GM08714 (cell line): ENCODE data around the gene CDC42BPA.
"Not testable (repeated sequence)": the region's sequence is repeated elsewhere in the genome, so short reads cannot be mapped to it uniquely, and the experiment has no call there.

Experiments used
- H3K4me3 ChIP-seq: fragments of 200-500 bp; sonication (Bioruptor generic); 2 replicates; pipeline ENCODE4 v1.5.1; 2014; ENCODE audit warnings: mild to moderate bottlenecking, low read length, inconsistent platforms
- ZNF274 ChIP-seq: IDR thresholded peaks from 2 replicates; pipeline ENCODE4 v1.6.1; 2012; ENCODE audit warnings: mild to moderate bottlenecking, low read depth, low read length

CDC42BPA gene

DNA sequence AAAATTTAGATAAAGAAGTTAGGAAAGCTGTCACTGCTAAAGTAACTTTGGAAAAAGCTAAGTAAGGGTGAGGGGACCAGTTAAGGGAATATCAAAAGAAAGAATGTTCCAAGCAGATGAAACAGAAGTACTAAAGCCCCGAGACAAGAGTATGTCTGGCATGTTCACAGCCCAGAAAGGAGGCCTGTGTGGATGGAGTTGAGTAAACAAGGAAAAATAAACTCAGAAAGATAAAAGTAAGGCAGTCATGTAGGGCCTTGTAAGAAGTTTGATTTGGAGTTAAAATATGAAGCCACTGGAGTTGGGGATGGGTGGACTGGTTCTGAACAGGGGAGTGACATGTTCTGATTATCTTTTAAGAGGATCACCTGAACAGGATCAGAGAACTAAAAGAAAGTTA, 177.9 kb downstream of the CDC42BPA start:
- no peak for TF ChIP-seq ZNF274
- no peak overlapping the region for H3K4me3 ChIP-seq

DNA sequence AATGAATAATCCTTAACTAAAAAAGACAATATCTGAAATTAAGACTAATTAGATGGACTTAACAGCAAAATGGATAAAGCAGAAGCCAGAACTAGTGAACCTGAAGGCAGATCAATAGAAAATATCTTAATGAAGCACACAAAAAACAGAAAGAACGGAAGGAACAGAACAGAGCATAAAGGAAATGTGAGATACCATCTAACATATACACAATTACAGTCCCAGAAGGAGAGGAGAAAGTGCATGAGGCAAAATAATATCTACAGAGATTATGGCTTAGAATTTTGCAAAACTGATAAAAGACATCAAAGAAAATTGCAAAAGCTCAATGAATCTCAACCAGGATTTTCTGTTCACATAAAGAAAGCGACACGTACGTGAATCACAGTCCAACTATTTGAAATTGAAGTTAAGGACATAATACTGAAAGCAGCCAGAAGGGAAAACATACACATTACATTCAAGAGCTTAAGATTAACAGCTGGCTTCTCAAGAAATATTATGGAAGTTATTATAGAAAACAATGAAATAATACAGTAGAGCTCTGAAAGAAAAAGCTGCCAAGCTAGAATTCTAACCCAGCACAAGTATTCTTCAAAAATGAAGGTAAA, 182.0 kb downstream of the CDC42BPA start:
- no peak overlapping the region for H3K4me3 ChIP-seq
- TF ChIP-seq ZNF274 = no peak

DNA sequence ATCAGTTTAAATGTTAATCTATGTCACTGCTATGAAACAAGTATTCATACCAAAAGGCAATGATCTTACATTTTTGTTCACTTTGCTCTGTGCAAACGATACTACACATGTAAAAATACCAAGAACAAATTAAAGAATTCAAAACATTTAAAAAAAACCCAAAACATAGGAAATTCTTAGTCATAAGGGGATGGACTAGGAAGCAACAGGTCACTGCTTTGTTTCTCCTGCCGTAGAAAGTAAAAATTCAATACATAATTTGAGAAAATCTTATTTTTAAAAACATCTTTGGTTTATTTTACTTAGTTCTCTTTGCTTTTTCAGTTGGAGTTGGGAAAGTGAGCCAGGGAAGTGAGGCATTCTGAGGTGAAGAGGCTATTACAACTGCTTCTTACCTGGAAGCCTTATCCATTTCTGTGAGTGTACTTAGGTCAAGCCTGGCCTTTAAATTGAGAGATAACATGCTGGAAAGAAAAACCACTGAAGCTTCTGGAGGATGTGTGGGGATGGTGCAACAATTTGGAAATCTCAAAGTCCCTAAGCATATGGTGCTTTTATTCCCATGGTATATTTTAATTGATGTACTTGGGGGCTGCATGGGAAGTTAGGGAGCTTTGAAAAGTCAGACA, 183.5 kb downstream of the CDC42BPA start:
- H3K4me3 ChIP-seq = no peak overlapping the region
- no peak for TF ChIP-seq ZNF274

DNA sequence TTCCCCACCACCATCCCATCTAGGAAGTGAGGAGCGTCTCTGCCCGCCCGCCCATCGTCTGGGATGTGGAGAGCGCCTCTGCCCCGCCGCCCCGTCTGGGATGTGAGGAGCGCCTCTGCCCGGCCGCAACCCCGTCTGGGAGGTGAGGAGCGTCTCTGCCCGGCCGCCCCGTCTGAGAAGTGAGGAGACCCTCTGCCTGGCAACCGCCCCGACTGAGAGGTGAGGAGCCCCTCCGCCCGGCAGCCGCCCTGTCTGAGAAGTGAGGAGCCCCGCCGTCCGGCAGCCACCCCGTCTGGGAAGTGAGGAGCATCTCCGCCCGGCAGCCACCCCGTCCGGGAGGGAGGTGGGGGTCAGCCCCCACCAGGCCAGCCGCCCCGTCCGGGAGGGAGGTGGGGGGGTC, 185.6 kb downstream of the CDC42BPA start:
- not testable (repeated sequence) for H3K4me3 ChIP-seq

DNA sequence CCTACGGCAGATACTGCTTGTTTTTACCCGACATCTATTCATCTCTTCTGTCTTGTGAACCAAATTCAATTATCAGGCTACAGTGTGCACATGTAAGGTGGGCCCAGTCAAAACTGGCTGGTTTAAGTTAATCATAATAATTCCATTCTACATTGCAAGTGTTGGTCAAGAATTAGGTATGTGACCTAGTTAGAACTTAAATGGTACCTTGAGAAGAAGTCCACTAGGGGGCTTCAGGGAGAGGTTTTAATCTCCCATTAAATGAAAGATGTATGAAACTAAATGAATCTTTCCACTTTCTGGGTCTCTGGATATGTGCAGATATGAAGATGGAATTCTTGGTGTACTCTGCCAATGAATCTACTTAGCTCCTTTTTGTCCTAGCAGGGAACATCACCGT, 187.1 kb downstream of the CDC42BPA start:
- no peak for TF ChIP-seq ZNF274
- H3K4me3 ChIP-seq = no peak overlapping the region

DNA sequence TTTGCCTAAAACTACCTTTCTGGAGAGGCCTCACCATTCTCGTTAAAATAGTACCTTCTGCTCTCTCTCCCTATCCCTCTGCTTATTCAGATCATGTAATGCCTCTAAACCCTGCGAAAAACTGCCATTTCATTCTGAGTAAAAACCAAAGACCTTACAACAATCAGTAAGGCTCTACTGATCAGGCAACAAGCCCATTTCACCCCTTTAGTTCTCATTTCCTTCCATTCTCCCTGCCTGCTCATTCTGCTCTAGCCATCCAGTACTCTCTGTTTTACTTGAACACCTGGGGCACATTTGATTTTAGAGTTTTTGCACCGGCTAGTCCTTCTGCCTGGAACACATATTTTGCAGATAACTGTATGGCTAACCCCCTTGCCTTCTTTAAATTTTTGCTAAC, 190.4 kb downstream of the CDC42BPA start:
- no peak for TF ChIP-seq ZNF274
- no peak overlapping the region for H3K4me3 ChIP-seq

DNA sequence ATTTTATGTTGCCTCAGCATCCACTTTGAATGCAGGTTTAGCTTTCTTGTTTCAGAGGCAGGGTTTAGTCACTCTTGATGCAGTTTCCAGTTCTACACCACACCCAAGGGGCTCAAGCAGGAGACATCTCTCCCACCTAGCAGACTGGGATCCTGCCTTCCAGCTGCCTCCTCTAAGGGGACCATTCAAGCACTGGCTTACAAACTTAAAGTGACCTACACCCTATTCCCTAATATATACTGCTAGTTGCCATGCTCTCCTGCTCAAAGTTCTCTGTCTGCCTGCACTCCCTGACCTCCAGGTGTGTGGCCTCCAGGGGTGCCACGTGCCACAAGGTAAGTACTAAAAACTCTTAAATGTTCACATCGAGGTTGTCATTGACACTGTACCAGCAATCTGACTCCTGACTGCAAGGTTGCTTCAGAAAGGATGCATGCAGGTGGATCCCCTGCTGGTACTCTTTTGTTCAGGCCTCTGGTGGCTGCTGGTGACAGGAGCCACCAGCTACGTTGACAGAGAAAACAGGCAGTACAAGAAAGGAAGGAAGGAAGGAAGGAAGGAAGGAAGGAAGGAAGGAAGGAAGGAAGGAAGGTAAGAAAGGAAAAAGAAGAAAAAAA, 192.3 kb downstream of the CDC42BPA start:
- H3K4me3 ChIP-seq = no peak overlapping the region
- TF ChIP-seq ZNF274 = no peak

DNA sequence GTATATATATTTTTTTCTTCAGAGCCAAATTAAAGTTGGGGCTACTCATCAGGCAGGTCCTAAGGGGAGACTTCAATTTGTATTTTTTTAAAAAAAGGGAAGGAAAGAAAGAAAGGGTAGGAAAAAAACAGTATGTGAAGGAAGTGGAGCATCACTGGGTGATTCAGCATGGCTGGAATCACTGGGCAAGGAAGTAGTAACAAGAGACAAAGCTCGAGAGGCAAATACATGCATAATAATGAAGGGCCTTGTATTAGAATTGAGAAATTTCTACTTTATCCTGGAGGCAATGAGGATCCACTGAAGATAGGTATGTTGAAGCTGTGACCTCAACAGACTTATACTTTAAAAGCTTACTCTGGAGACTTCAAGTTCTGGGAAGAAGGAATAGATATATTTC, 193.8 kb downstream of the CDC42BPA start:
- H3K4me3 ChIP-seq = no peak overlapping the region
- TF ChIP-seq ZNF274 = no peak

DNA sequence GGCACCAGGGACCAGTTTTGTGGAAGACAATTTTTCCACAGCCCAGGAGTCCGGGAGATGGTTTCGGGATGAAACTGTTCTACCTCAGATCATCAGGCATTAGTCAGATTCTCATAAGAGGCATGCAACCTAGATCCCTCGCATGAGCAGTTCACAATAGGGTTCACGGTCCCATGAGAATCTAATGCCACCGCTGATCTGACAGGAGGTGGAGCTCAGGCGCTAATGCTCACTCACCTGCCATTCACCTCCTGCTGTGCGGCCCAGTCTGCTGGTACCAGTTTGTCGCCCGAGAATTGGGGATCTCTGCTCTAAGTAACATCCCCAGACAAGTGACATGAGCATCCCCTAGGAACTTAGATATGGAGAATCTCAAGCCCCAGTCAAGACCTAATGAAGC, 197.5 kb downstream of the CDC42BPA start:
- TF ChIP-seq ZNF274 = no peak
- H3K4me3 ChIP-seq = no peak overlapping the region

DNA sequence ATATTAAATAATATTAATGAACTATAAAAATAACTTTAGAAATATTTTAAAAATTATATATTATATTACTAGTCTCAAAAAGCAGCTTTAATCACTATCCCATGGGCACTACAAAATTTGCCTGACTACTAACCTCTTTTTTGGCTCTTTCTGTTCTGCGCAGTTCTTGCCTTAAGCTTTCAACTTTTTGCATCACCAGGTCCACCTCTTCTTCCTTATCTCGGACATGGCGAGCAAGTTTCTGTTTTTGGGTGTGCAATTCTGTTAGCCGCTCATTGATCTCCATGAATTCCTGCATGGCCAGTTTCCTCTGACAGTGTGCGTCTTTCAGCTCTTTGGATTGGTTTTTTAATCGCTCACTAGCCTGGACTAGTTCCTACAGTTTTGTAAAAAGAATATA, 205.8 kb downstream of the CDC42BPA start:
- TF ChIP-seq ZNF274 = no peak
- no peak overlapping the region for H3K4me3 ChIP-seq

DNA sequence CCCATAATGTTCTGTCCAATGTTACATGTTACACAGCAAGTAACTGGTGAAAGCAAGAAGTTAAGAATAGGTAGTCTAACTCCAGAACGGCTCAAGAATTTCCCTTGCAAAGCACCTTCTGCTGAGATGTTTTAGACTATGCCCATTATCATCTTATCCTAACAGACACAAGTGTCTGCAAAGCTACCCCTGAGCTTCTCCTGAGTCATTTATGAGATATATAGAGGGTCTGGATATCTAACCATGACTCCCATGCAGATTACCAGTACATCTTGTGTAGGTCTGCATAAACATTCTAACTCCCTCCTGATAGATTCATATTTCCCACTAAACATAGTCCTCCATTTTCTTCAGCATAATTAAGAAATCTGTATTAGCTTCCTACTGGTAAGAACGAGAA, 206.5 kb downstream of the CDC42BPA start:
- H3K4me3 ChIP-seq = no peak overlapping the region
- TF ChIP-seq ZNF274 = no peak

DNA sequence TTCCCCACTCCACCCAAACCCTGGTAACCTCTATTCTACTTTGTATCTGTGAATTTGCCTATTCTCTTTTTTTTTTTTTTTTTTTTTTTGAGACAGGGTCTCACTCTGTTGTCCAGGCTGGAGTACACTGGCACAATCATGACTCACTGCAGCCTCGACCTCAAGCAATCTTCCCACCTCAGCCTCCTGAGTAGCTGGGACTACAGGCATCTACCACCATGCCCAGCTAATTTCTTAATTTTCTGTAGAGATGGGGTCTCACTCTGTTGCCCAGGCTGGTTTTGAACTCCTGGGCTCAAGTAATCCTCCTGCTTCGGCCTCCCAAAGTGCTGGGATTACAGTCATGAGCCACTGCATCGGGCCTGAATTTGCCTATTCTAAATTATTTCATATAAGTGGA, 213.0 kb downstream of the CDC42BPA start:
- not testable (repeated sequence) for H3K4me3 ChIP-seq

DNA sequence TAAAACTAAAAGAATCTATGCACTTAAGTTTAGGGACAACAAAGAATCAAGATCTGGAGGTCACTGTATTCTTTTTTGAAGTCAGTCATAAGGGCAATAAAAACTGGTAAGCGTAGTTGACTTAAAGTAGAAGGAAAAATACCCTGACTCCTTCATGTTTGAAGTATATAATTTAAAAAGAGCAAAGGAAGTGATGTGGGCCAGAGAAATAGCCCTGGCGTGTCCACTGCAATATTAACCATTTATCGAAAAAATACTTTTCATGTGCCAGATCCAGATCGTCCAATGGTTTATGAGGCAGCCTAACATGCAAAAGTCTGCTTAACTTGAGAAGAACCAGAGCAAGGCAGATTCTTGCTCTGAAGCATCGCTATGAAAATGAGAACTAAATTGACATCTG, 216.2 kb downstream of the CDC42BPA start:
- H3K4me3 ChIP-seq = no peak overlapping the region
- no peak for TF ChIP-seq ZNF274

DNA sequence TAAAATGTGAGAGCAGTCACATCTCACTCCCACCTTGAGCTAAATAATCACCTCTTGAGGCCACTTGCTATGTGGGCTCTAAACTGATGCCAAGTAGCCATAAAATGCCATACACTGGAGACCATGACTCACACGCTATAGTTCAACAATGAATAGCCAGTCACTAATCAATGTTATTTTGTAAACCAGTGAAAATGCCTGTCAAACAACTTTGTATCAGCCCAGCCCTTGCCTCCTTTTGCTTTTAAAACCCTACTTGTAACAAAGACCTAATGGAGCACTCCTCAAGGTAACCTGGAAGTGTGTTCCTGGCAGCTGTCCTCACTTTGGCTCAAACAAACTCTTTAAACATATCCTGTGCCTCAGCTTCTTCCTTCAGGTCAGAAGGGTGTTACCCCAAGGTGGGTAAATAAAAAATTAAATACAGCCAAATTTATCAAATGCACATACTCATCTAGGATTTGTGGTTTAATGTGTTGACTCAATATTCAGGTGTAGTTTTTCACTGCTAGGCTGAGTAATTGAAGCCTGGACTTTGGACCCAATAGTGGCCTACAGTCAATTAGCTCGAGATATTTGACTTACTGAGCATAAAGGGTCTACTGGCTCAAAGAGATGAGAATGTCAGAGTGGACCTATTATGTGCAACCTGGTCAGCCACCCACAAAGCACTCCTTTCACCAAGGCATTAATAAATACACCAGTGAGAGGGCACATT, 223.9 kb downstream of the CDC42BPA start:
- no peak for TF ChIP-seq ZNF274
- H3K4me3 ChIP-seq = no peak overlapping the region

DNA sequence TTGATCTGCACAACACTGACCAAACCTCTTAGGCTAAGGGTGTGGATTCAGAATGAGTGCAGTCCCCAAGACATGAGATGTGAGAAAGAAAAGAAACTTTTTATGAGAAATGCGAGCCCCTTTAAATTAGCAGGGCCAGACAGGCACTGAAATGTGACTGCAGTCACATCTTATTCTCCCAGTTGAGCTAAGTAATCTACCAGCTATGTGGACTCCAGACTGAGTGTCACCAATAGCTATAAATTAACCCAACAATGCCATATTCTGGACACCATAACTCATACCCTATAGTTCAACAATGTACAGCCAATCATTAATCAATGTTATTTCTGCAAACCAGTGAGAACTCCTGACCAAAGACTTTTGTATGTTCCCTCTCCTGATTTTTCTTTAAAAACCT, 225.0 kb downstream of the CDC42BPA start:
- H3K4me3 ChIP-seq = no peak overlapping the region
- no peak for TF ChIP-seq ZNF274
